K562 (cell line): Measurements from ENCODE around the gene MYBPC3. TPM values are rescaled to one million over a fixed set of nuclear protein-coding genes. Genes with fewer than 3 reads are reported as not detected.

Source experiments
- ATAC-seq: fragments of 200-7000 bp; cut with Tn5 transposase; 3 replicates; pipeline ENCODE4 v1.9.1; 2020; ENCODE audit warnings: moderate library complexity
- BruUV-seq: library from RNA; stranded (reverse); fragments of 400-500 nt; replicated peaks from 2 replicates; lab custom pipeline; 2021; lab: Mats Ljungman, UMichigan
- CTCF ChIA-PET: fragments of 300-600 bp; formaldehyde crosslinking; extraction: SDS; loops from one replicate; lab custom pipeline; 2021; ENCODE audit warnings: low intra/inter-chr PET ratio; lab: Yijun Ruan, JAX
- POLR2A ChIA-PET: fragments of 300-600, 350-650 bp; sonication (Branson Sonifier 250); formaldehyde crosslinking; extraction: SDS; loops from one replicate; lab custom pipeline; 2021; ENCODE audit warnings: antibody characterized with exemption, inconsistent platforms; lab: Yijun Ruan, JAX
- DNase-seq, 4 experiments: peaks; one replicate each; pipeline versions ENCODE4 v3.0.0 to v3.0.0-alpha.2; 2011 to 2018; ENCODE audit warnings: low spot score in 3 of 4, mixed read lengths in 3 of 4; ENCODE audit errors: extremely low read depth in 1 of 4
- FAIRE-seq: peaks from 2 replicates; lab custom pipeline; 2011; peaks lifted over from hg19 to GRCh38; lab: Jason Lieb, UNC
- H2AFZ ChIP-seq: 2 replicates; pipeline ENCODE4 v1.6.0; 2011; ENCODE audit warnings: low read depth, low read length, control low read depth, inconsistent platforms
- H3K27ac ChIP-seq: fragments of 200-600 bp; 3 replicates; pipeline ENCODE4 v1.8.0; 2011; ENCODE audit warnings: low read depth, mild to moderate bottlenecking, control low read depth, inconsistent platforms, low read length, moderate library complexity, mixed read lengths; ENCODE audit errors: extremely low read depth
- H3K27me3 ChIP-seq, 2 experiments: fragments of 300-600 bp in 1 of 2; 2 replicates in 1 of 2; 3 replicates in 1 of 2; pipeline versions ENCODE4 v1.6.0 to v1.8.0; 2011; ENCODE audit warnings: inconsistent platforms in 2 of 2, low read length in 2 of 2, mild to moderate bottlenecking in 1 of 2, mixed read lengths in 1 of 2, moderate library complexity in 1 of 2; ENCODE audit not compliant: control insufficient read depth in 2 of 2, insufficient read depth in 2 of 2
- H3K36me3 ChIP-seq: fragments of 300-600 bp; 3 replicates; pipeline ENCODE4 v1.8.0; 2011; ENCODE audit warnings: mild to moderate bottlenecking, low read length, inconsistent platforms; ENCODE audit not compliant: control insufficient read depth, insufficient read depth
- H3K4me1 ChIP-seq, 2 experiments: fragments of 200-600 bp in 1 of 2; replicated peaks in 1 of 2; 2 replicates in 1 of 2; 3 replicates in 1 of 2; pipeline versions ENCODE4 v1.5.1 to v1.8.0; 2011; ENCODE audit warnings: inconsistent platforms in 2 of 2, low read length in 2 of 2, mild to moderate bottlenecking in 1 of 2, mixed read lengths in 1 of 2, moderate library complexity in 1 of 2; ENCODE audit not compliant: control insufficient read depth in 2 of 2, insufficient read depth in 2 of 2
- H3K4me2 ChIP-seq: 2 replicates; pipeline ENCODE4 v1.6.1; 2011; ENCODE audit warnings: low read length, control low read depth, inconsistent platforms, mixed read lengths; ENCODE audit not compliant: insufficient read depth
- H3K4me3 ChIP-seq: fragments of 200-600 bp; sonication (generic), shearing (Covaris generic); 2 replicates; pipeline ENCODE4 v1.5.1; 2016; ENCODE audit warnings: control low read depth, inconsistent platforms
- H3K79me2 ChIP-seq: fragments of 200-600 bp; 3 replicates; pipeline ENCODE4 v1.8.0; 2011; ENCODE audit warnings: low read length, inconsistent platforms; ENCODE audit not compliant: control insufficient read depth, insufficient read depth
- H3K9ac ChIP-seq, 2 experiments: 2 replicates each; pipeline versions ENCODE4 v1.6.0 to v1.6.1; 2011; ENCODE audit warnings: low read depth in 2 of 2, low read length in 2 of 2, control low read depth in 1 of 2, inconsistent platforms in 1 of 2, mild to moderate bottlenecking in 1 of 2, mixed read lengths in 1 of 2; ENCODE audit not compliant: insufficient read depth in 1 of 2
- H3K9me1 ChIP-seq: one replicate; pipeline ENCODE4 v1.6.0; 2011; ENCODE audit warnings: inconsistent platforms, mild to moderate bottlenecking, low read length, moderate library complexity; ENCODE audit not compliant: control insufficient read depth, insufficient read depth
- H3K9me3 ChIP-seq: replicated peaks from 2 replicates; pipeline ENCODE4 v1.5.1; 2011; ENCODE audit warnings: low read depth, low read length, inconsistent platforms; ENCODE audit not compliant: control insufficient read depth, insufficient read depth
- H4K20me1 ChIP-seq: replicated peaks from 2 replicates; pipeline ENCODE4 v1.6.1; 2011; ENCODE audit warnings: low read length, inconsistent platforms, mixed read lengths; ENCODE audit not compliant: control insufficient read depth, insufficient read depth
- CBFB ChIP-seq: sonication (generic); formaldehyde crosslinking; IDR thresholded peaks from 2 replicates; pipeline ENCODE4 v1.4.0; 2020; ENCODE audit warnings: mild to moderate bottlenecking, missing genetic modification reagents
- E2F3 ChIP-seq: fragments of 250-450 bp; sonication (Bioruptor Pico); IDR thresholded peaks from 2 replicates; pipeline ENCODE4 v1.4.0; 2020; ENCODE audit warnings: mild to moderate bottlenecking
- EWSR1 ChIP-seq: fragments of 450-650 bp; IDR thresholded peaks from 2 replicates; pipeline ENCODE4 v1.6.1; 2018; ENCODE audit warnings: borderline replicate concordance, mild to moderate bottlenecking, low read depth, moderate library complexity; ENCODE audit not compliant: partially characterized antibody
- FOXM1 ChIP-seq, 2 experiments: fragments of 450-650 bp in 1 of 2; sonication (generic) in 1 of 2; formaldehyde crosslinking in 1 of 2; IDR thresholded peaks; 2 replicates each; pipeline versions ENCODE4 v1.6.1 to v1.9.0; 2017 to 2022; ENCODE audit warnings: low read depth in 2 of 2, mild to moderate bottlenecking in 2 of 2, missing genetic modification reagents in 1 of 2, moderate library complexity in 1 of 2
- GTF2E2 ChIP-seq: fragments of 200-800 bp; sonication (Bioruptor generic); IDR thresholded peaks from 2 replicates; pipeline ENCODE4 v1.6.1; 2016; ENCODE audit warnings: missing genetic modification characterization, missing compliant biosample characterization
- HNRNPLL ChIP-seq: fragments of 200-400 bp; formaldehyde crosslinking; IDR thresholded peaks from 2 replicates; pipeline ENCODE4 v1.6.1; 2017; ENCODE audit warnings: low read length, low read depth, mild to moderate bottlenecking; ENCODE audit not compliant: poor library complexity, severe bottlenecking
- LARP7 ChIP-seq: fragments of 450-650 bp; IDR thresholded peaks from 2 replicates; pipeline ENCODE4 v1.6.1; 2016
- PKNOX1 ChIP-seq: fragments of 450-650 bp; IDR thresholded peaks from 2 replicates; pipeline ENCODE4 v1.6.1; 2016
- RHOXF2B ChIP-seq: fragments of 250-450 bp; sonication (Bioruptor Pico); conservative IDR thresholded peaks from 2 replicates; pipeline ENCODE4 v1.5.1; 2021
- SAFB2 ChIP-seq: fragments of 200-400 bp; formaldehyde crosslinking; IDR thresholded peaks from 2 replicates; pipeline ENCODE4 v1.6.1; 2018; ENCODE audit warnings: borderline replicate concordance, low read length, low read depth, moderate library complexity; ENCODE audit not compliant: severe bottlenecking
- SMARCA5 ChIP-seq: fragments of 450-650 bp; IDR thresholded peaks from 2 replicates; pipeline ENCODE4 v1.6.1; 2016
- SNAPC5 ChIP-seq: fragments of 250-450 bp; sonication (Bioruptor Pico); IDR thresholded peaks from 2 replicates; pipeline ENCODE4 v1.8.0; 2021; ENCODE audit warnings: moderate library complexity, mild to moderate bottlenecking, inconsistent platforms
- ZC3H11A ChIP-seq: IDR thresholded peaks from 2 replicates; pipeline ENCODE4 v1.6.1; 2012; ENCODE audit warnings: low read depth, low read length, improper control_type of control experiment
- ZFPM2 ChIP-seq: fragments of 250-450 bp; sonication (Bioruptor Pico); IDR thresholded peaks from 2 replicates; pipeline ENCODE4 v1.5.1; 2022; ENCODE audit warnings: mild to moderate bottlenecking
- ZKSCAN3 ChIP-seq: fragments of 250-450 bp; sonication (Bioruptor Pico); IDR thresholded peaks from 2 replicates; pipeline ENCODE4 v1.4.0; 2020
- ZNF224 ChIP-seq: sonication (generic); formaldehyde crosslinking; IDR thresholded peaks from 2 replicates; pipeline ENCODE4 v1.8.0; 2022; ENCODE audit warnings: mild to moderate bottlenecking, missing genetic modification reagents
- ZNF263 ChIP-seq: sonication (generic); formaldehyde crosslinking; IDR thresholded peaks from 2 replicates; pipeline ENCODE4 v1.8.0; 2022; ENCODE audit warnings: mild to moderate bottlenecking, missing genetic modification reagents, borderline replicate concordance
- ZNF507 ChIP-seq: conservative IDR thresholded peaks from 2 replicates; pipeline ENCODE4 v1.6.1; 2017; ENCODE audit warnings: missing genetic modification characterization, missing compliant biosample characterization
- WGBS: fragments of 100-300 bp; shearing (Covaris generic); methylation state at CpG from one replicate; pipeline ENCODE4 v1.1.6; 2016; ENCODE audit warnings: low coverage, mixed read lengths; ENCODE audit not compliant: insufficient coverage; ENCODE audit errors: missing lambda C conversion rate; 5-methylcytosine and 5-hydroxymethylcytosine counted together
- in situ Hi-C: fragments of 300-500 bp; cut with MboI; formaldehyde crosslinking; loops from 4 replicates; pipeline ENCODE4 v1.15.0; 2018; ENCODE audit warnings: inconsistent platforms, mixed read lengths
- intact Hi-C: fragments of 100-400 bp; cut with micrococcal nuclease; formaldehyde crosslinking; loops from 2 replicates; pipeline ENCODE4 v1.14.2; 2022
- polyA plus RNA-seq, 8 experiments: library from polyadenylated mRNA; depleted of rRNA in 4 of 8; stranded (reverse) in 5 of 8; unstranded in 3 of 8; fragments of >200 nt; fragmentation: Nextera tagmentation in 2 of 8; fragmentation: Illumina TruSeq in 1 of 8; extraction: Ambion mirVana in 2 of 8; extraction: Trizol in 1 of 8; gene quantifications; 2 replicates each; pipeline versions ENCODE4 v1.2.1 to v1.2.3, GENCODE V29; 2011 to 2014; ENCODE audit warnings: inconsistent platforms in 1 of 8, missing spikeins in 1 of 8
- total RNA-seq, 7 experiments: library from RNA; depleted of rRNA in 6 of 7; stranded (reverse); fragments of >200 nt in 6 of 7; fragmentation: Illumina TruSeq in 2 of 7; extraction: Trizol in 2 of 7; gene quantifications; 2 replicates each; pipeline versions ENCODE4 v1.2.1 to v1.2.3, GENCODE V29; 2011 to 2021; ENCODE audit warnings: low replicate concordance in 1 of 7
- TF ChIP-seq, protein P1 (sequence below): fragments of 250-450 bp; sonication (Bioruptor Pico); IDR thresholded peaks from 2 replicates; pipeline ENCODE4 v1.4.0; 2020; ENCODE audit warnings: mild to moderate bottlenecking, moderate library complexity

MYBPC3 gene
- total and polyA plus RNA-seq, 9 of the 15 experiments (the other 6 are each of a cell fraction or from before 2014, with no cell fraction given) = 0.01 TPM; not detected in 8

DNA sequence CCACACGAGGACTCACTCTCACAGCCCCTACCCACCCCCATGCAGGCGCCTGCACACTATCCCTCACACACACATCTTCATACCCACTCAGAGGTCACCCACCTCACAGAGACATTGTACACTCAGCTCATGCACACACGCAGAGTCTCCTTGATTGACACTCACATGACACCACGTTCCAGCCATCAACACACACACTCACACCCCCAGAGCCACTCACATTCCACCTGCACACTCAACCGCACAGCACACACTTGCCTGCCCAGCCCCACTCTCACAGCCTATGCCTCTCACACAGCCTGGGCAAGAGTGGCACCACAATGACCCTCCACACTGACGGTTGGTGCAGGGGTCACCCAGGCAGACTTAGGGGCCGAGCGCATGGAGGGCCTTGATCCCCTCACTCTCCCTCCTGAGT, 23.6 kb upstream of the MYBPC3 start:
- H3K4me2 ChIP-seq = peak overlapping the region; percentile 76
- 59% methylated on average over 8 of the region's 8 CpGs for WGBS
- peaks cover 26% of the 10 kb centered on the region for H3K79me2 ChIP-seq
- peak overlapping the region in 1 of 2 experiments; percentile 93; a peak in 2 of 4 replicates for H3K9ac ChIP-seq
- DNase-seq (no peak), FAIRE-seq (no peak), ATAC-seq (no peak)
- H3K4me1 ChIP-seq = peaks cover 37 to 51% of the 10 kb centered on the region in 2 experiments
- H3K36me3 ChIP-seq = peaks cover 15% of the 10 kb centered on the region; the same call in 1 of the 3 replicates
- intact Hi-C loops (loop anchor here (10.0 kb wide), 1 partner anchor 239 kb away; no protein-coding TSS in a partner anchor), in situ Hi-C loops (no loop called here)
- ChIA-PET POLR2A (interaction anchor here (1.3 kb wide), 1 partner anchor 24 kb away, joined by 3 read pairs; no protein-coding TSS in a partner anchor), CTCF (interaction anchor here (0.7 kb wide), 1 partner anchor 78 kb away, joined by 3 read pairs; no protein-coding TSS in a partner anchor)
- no TSS peak for BruUV-seq
- H2AFZ ChIP-seq = no peak overlapping the region
- no peaks in the 10 kb centered on the region for H3K27me3 ChIP-seq
- peak overlapping the region; percentile 47; the same call in 1 of the 2 replicates for H3K4me3 ChIP-seq
- peak overlapping the region; percentile 86 for H3K27ac ChIP-seq
- no peaks in the 10 kb centered on the region for H4K20me1 ChIP-seq
- H3K9me3 ChIP-seq = no peaks in the 10 kb centered on the region
- no peaks in the 10 kb centered on the region for H3K9me1 ChIP-seq
- TF ChIP-seq CBFB (no peak), ZKSCAN3 (no peak), ZFPM2 (no peak), ZNF507 (tag) (no peak), PKNOX1 (peak; percentile 73), FOXM1 (IDR thresholded peaks at IDR 0.05; ENCODE audit: low read depth) (no peak), FOXM1 (CRISPR knock-in tag; IDR thresholded peaks at IDR 0.05; ENCODE audit: low read depth) (0 out of 2 replicates have a peak, but pooled peaks have one; percentile 27), RHOXF2B (CRISPR knock-in tag) (no peak), SAFB2 (no peak), HNRNPLL (no peak), SMARCA5 (peak; percentile 42; the same call in 1 of the 2 replicates), ZC3H11A (no peak), LARP7 (no peak), GTF2E2 (no peak), ZNF224 (no peak), ZNF263 (CRISPR knock-in tag) (peak; percentile 100), EWSR1 (no peak), E2F3 (CRISPR knock-in tag) (no peak), SNAPC5 (no peak)
- TF ChIP-seq, protein P1, sequence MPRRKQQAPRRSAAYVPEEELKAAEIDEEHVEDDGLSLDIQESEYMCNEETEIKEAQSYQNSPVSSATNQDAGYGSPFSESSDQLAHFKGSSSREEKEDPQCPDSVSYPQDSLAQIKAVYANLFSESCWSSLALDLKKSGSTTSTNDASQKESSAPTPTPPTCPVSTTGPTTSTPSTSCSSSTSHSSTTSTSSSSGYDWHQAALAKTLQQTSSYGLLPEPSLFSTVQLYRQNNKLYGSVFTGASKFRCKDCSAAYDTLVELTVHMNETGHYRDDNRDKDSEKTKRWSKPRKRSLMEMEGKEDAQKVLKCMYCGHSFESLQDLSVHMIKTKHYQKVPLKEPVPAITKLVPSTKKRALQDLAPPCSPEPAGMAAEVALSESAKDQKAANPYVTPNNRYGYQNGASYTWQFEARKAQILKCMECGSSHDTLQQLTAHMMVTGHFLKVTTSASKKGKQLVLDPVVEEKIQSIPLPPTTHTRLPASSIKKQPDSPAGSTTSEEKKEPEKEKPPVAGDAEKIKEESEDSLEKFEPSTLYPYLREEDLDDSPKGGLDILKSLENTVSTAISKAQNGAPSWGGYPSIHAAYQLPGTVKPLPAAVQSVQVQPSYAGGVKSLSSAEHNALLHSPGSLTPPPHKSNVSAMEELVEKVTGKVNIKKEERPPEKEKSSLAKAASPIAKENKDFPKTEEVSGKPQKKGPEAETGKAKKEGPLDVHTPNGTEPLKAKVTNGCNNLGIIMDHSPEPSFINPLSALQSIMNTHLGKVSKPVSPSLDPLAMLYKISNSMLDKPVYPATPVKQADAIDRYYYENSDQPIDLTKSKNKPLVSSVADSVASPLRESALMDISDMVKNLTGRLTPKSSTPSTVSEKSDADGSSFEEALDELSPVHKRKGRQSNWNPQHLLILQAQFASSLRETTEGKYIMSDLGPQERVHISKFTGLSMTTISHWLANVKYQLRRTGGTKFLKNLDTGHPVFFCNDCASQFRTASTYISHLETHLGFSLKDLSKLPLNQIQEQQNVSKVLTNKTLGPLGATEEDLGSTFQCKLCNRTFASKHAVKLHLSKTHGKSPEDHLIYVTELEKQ = no peak
